ENCODE measurements around the gene EGFLAM.

DNA sequence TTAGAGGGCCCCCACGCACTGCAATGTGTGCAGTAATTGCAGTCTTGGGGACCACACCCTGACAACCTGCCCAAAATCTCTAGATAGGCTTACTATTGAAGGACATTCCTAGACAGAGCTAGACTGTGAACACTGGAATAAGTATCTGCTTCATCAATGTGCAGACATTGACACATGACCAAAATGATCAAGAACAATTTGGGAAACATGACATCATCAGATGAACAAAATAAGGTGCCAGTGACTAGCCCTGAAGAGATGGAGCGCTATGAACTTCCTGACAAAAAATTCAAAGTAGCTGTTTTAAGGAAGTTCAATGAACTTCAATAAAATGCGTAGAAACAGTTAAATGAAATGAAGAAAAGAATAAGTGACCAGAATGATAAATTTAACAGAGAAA, 15.3 kb downstream of the EGFLAM start:
- TF ChIP-seq, protein P1, sequence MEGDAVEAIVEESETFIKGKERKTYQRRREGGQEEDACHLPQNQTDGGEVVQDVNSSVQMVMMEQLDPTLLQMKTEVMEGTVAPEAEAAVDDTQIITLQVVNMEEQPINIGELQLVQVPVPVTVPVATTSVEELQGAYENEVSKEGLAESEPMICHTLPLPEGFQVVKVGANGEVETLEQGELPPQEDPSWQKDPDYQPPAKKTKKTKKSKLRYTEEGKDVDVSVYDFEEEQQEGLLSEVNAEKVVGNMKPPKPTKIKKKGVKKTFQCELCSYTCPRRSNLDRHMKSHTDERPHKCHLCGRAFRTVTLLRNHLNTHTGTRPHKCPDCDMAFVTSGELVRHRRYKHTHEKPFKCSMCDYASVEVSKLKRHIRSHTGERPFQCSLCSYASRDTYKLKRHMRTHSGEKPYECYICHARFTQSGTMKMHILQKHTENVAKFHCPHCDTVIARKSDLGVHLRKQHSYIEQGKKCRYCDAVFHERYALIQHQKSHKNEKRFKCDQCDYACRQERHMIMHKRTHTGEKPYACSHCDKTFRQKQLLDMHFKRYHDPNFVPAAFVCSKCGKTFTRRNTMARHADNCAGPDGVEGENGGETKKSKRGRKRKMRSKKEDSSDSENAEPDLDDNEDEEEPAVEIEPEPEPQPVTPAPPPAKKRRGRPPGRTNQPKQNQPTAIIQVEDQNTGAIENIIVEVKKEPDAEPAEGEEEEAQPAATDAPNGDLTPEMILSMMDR (IDR thresholded peaks at IDR 0.05; ENCODE audit: extremely low read depth in 1 of 2, insufficient read depth in 1 of 2, low read depth in 1 of 2, low read length in 2 of 2): no peak
- TF ChIP-seq, protein P2, sequence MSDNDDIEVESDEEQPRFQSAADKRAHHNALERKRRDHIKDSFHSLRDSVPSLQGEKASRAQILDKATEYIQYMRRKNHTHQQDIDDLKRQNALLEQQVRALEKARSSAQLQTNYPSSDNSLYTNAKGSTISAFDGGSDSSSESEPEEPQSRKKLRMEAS (IDR thresholded peaks at IDR 0.05; ENCODE audit: insufficient read depth, insufficient read length): no peak
- TF ChIP-seq POLR2AphosphoS5 (IDR thresholded peaks at IDR 0.05; ENCODE audit: insufficient read depth, low read depth, low read length) (no peak), POLR2A (IDR thresholded peaks at IDR 0.05; ENCODE audit: low read depth, low read length) (no peak), EZH2 (IDR thresholded peaks at IDR 0.05; ENCODE audit: borderline replicate concordance, low read depth, low read length, severe bottlenecking) (no peak), MYC (IDR thresholded peaks at IDR 0.05; ENCODE audit: low read depth, low read length) (no peak), JUN (IDR thresholded peaks at IDR 0.05; ENCODE audit: borderline replicate concordance, insufficient read depth, insufficient read length, low read depth) (no peak), FOS (IDR thresholded peaks at IDR 0.05; ENCODE audit: borderline replicate concordance, insufficient read depth, low read length) (no peak), GATA2 (IDR thresholded peaks at IDR 0.05; ENCODE audit: insufficient read depth, insufficient read length, low read depth, low read length) (no peak)
